Caco-2 (cell line): ENCODE data around the gene FRMD6. TPM values are rescaled to one million over a fixed set of nuclear protein-coding genes. Genes with fewer than 3 reads are reported as not detected.

Source experiments
- BruUV-seq: library from RNA; stranded (reverse); fragments of 400-500 nt; replicated peaks from 2 replicates; lab custom pipeline; 2021; lab: Mats Ljungman, UMichigan
- CTCF ChIA-PET: fragments of 300-600 bp; sonication (Branson Sonifier 250); formaldehyde crosslinking; loops from one replicate; lab custom pipeline; 2022; ENCODE audit warnings: antibody characterized with exemption; lab: Charles Lee
- POLR2A ChIA-PET: fragments of 300-600 bp; sonication (Branson Sonifier 250); formaldehyde crosslinking; loops from one replicate; lab custom pipeline; 2022; ENCODE audit warnings: antibody characterized with exemption; lab: Charles Lee
- DNase-seq, 2 experiments: peaks; one replicate each; pipeline versions ENCODE4 v3.0.0 to v3.0.0-alpha.2; 2020 to 2022
- H3K27me3 ChIP-seq: replicated peaks from 2 replicates; pipeline ENCODE4 v1.6.0; 2011; ENCODE audit warnings: low read length; ENCODE audit not compliant: control insufficient read depth, insufficient read depth
- H3K36me3 ChIP-seq: 2 replicates; pipeline ENCODE4 v1.5.1; 2011; ENCODE audit warnings: low read length; ENCODE audit not compliant: control insufficient read depth, insufficient read depth
- H3K4me1 ChIP-seq: fragments of 250-450 bp; sonication (Bioruptor Pico); 2 replicates; pipeline ENCODE4 v1.5.1; 2020; ENCODE audit warnings: mild to moderate bottlenecking
- H3K4me3 ChIP-seq: 2 replicates; pipeline ENCODE4 v1.5.1; 2011; ENCODE audit warnings: low read depth, mild to moderate bottlenecking, control low read depth, low read length
- H3K9me3 ChIP-seq: fragments of 250-450 bp; sonication (Bioruptor Pico); 2 replicates; pipeline ENCODE4 v1.5.1; 2020; ENCODE audit warnings: mild to moderate bottlenecking, moderate library complexity
- H3K27ac Mint-ChIP-seq: one replicate; pipeline ENCODE4 v1.8.0; 2022; ENCODE audit warnings: mixed read lengths; ENCODE audit not compliant: unreplicated experiment
- H3K27me3 Mint-ChIP-seq: one replicate; pipeline ENCODE4 v1.8.0; 2022; ENCODE audit warnings: mixed read lengths; ENCODE audit not compliant: insufficient read depth, unreplicated experiment
- H3K36me3 Mint-ChIP-seq: one replicate; pipeline ENCODE4 v1.8.0; 2022; ENCODE audit warnings: mild to moderate bottlenecking, mixed read lengths; ENCODE audit not compliant: insufficient read depth, unreplicated experiment
- H3K4me1 Mint-ChIP-seq: one replicate; pipeline ENCODE4 v1.8.0; 2022; ENCODE audit warnings: low read depth, mixed read lengths; ENCODE audit not compliant: unreplicated experiment
- H3K4me3 Mint-ChIP-seq: one replicate; pipeline ENCODE4 v1.8.0; 2022; ENCODE audit warnings: mild to moderate bottlenecking, moderate library complexity, mixed read lengths; ENCODE audit not compliant: unreplicated experiment
- H3K9me3 Mint-ChIP-seq: one replicate; pipeline ENCODE4 v1.8.0; 2022; ENCODE audit warnings: mixed read lengths; ENCODE audit not compliant: unreplicated experiment
- intact Hi-C: fragments of 100-400 bp; cut with micrococcal nuclease; formaldehyde crosslinking; loops from one replicate; pipeline ENCODE4 v1.10.0; 2022; ENCODE audit not compliant: unreplicated experiment
- total RNA-seq: library from RNA; stranded (reverse); gene quantifications from 2 replicates; pipeline ENCODE4 v1.2.3, GENCODE V29; 2022
- TF ChIP-seq, protein P1 (sequence below), 2 experiments: fragments of 200-600 bp in 1 of 2; IDR thresholded peaks; 1 replicate in 1 of 2; 2 replicates in 1 of 2; pipeline versions ENCODE4 v1.5.1 to v1.8.0; 2011 to 2022; ENCODE audit warnings: antibody characterized with exemption in 1 of 2, control low read depth in 1 of 2, inconsistent platforms in 1 of 2, low read depth in 1 of 2, low read length in 1 of 2, mild to moderate bottlenecking in 1 of 2, moderate library complexity in 1 of 2; ENCODE audit not compliant: insufficient read depth in 1 of 2, severe bottlenecking in 1 of 2, unreplicated experiment in 1 of 2

The FRMD6 gene
- total RNA-seq, 1 experiment from 2014 or later, result 35.7 TPM

DNA sequence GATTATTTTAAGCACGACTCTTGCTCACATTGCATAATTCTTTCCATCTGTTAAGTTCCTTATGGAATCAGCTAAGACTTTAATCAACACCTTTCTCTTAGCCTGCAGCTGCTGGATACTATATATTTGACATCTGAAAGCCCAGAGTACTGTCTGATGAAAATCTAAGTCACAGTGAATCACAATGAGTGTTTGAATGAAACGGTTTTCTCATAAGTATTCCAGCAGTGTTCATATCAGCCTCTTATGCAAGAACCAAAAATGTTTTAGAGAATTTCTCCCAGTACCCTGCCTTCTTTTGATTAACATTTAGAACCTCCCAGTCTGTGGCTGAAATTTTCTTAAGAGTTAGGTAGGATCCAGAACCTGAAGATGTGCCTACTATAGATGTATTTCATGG, 55.6 kb downstream of the FRMD6 start:
- no peak overlapping the region for H3K4me3 Mint-ChIP-seq
- BruUV-seq, result no TSS peak
- no peaks in the 10 kb centered on the region for H3K9me3 Mint-ChIP-seq
- Histone ChIP-seq H3K27me3 (no peaks in the 10 kb centered on the region), H3K9me3 (no peaks in the 10 kb centered on the region), H3K36me3 (no peaks in the 10 kb centered on the region; the same call in none of the 2 replicates), H3K4me3 (no peak overlapping the region), H3K4me1 (no peaks in the 10 kb centered on the region)
- intact Hi-C loops, result no loop called here
- no peak overlapping the region for H3K27ac Mint-ChIP-seq
- no peaks in the 10 kb centered on the region for H3K4me1 Mint-ChIP-seq
- POLR2A ChIA-PET, result interaction anchor here (0.6 kb wide), 1 partner anchor 53 kb away, joined by 5 read pairs; no protein-coding TSS in a partner anchor
- peaks cover 42% of the 10 kb centered on the region for H3K36me3 Mint-ChIP-seq
- H3K27me3 Mint-ChIP-seq, result no peaks in the 10 kb centered on the region
- CTCF ChIA-PET, result interaction anchor here (1.2 kb wide), 1 partner anchor 69 kb away, joined by 3 read pairs; no protein-coding TSS in a partner anchor
- TF ChIP-seq, protein P1, sequence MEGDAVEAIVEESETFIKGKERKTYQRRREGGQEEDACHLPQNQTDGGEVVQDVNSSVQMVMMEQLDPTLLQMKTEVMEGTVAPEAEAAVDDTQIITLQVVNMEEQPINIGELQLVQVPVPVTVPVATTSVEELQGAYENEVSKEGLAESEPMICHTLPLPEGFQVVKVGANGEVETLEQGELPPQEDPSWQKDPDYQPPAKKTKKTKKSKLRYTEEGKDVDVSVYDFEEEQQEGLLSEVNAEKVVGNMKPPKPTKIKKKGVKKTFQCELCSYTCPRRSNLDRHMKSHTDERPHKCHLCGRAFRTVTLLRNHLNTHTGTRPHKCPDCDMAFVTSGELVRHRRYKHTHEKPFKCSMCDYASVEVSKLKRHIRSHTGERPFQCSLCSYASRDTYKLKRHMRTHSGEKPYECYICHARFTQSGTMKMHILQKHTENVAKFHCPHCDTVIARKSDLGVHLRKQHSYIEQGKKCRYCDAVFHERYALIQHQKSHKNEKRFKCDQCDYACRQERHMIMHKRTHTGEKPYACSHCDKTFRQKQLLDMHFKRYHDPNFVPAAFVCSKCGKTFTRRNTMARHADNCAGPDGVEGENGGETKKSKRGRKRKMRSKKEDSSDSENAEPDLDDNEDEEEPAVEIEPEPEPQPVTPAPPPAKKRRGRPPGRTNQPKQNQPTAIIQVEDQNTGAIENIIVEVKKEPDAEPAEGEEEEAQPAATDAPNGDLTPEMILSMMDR (IDR thresholded peaks at IDR 0.05; ENCODE audit: insufficient read depth in 1 of 2, low read depth in 1 of 2, low read length in 1 of 2, severe bottlenecking in 1 of 2, unreplicated experiment in 1 of 2), result no peak
- DNase-seq, result no peak

DNA sequence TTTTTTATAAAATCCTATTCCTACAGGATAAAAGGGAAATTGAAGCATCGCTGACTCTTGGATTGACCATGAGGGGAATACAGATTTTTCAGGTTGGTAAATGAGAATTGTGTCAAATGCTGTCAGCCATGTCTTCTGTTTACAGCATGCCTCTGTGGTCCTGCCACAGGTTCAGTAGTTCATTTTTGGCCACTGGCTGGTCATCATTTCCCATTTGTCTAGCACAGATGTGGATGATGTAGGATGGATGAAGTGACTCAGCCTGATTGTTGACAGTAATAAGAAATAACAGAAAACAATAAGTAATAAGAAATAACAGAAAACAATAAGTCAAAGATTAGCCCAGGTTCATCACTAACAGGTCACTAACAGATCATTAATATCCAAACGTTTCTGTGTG, 59.8 kb downstream of the FRMD6 start:
- Mint-ChIP-seq H3K4me1 (peaks cover 17% of the 10 kb centered on the region), H3K4me3 (no peak overlapping the region), H3K27ac (no peak overlapping the region), H3K36me3 (peaks cover 56% of the 10 kb centered on the region), H3K27me3 (no peaks in the 10 kb centered on the region), H3K9me3 (no peaks in the 10 kb centered on the region)
- intact Hi-C loops, result no loop called here
- Histone ChIP-seq H3K9me3 (no peaks in the 10 kb centered on the region), H3K36me3 (peaks cover 1% of the 10 kb centered on the region; the same call in 1 of the 2 replicates), H3K27me3 (no peaks in the 10 kb centered on the region), H3K4me3 (no peak overlapping the region), H3K4me1 (peaks cover 19% of the 10 kb centered on the region)
- TF ChIP-seq, protein P1 (IDR thresholded peaks at IDR 0.05; ENCODE audit: insufficient read depth in 1 of 2, low read depth in 1 of 2, low read length in 1 of 2, severe bottlenecking in 1 of 2, unreplicated experiment in 1 of 2), result no peak
- ChIA-PET POLR2A (no interaction called here), CTCF (no interaction called here)
- no peak for DNase-seq
- no TSS peak for BruUV-seq

DNA sequence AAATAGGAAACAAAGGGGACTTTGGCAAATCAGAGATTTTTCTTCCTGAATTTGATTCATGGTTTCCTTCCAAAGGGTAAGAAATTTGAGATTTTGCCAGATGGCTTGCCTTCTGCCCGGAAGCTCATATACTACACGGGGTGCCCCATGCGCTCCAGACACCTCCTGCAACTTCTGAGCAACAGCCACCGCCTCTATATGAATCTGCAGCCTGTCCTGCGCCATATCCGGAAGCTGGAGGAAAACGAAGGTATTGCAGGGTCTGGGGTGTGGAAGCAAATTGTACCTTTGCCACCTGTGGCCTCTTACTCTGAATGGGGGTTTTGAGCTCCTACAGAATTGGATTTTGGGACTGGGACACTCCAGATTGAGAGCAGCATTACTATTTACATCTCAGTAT, 63.5 kb downstream of the FRMD6 start:
- Mint-ChIP-seq H3K27ac (no peak overlapping the region), H3K4me3 (no peak overlapping the region), H3K4me1 (peaks cover 23% of the 10 kb centered on the region), H3K9me3 (no peaks in the 10 kb centered on the region), H3K36me3 (peaks cover 79% of the 10 kb centered on the region), H3K27me3 (no peaks in the 10 kb centered on the region)
- TF ChIP-seq, protein P1 (IDR thresholded peaks at IDR 0.05; ENCODE audit: insufficient read depth in 1 of 2, low read depth in 1 of 2, low read length in 1 of 2, severe bottlenecking in 1 of 2, unreplicated experiment in 1 of 2), result no peak
- H3K4me1 ChIP-seq, result peaks cover 20% of the 10 kb centered on the region
- intact Hi-C loops, result loop anchor here (1.0 kb wide), 1 partner anchor 432 kb away; no protein-coding TSS in a partner anchor
- peak in 1 of 2 experiments; percentile 6 for DNase-seq
- CTCF ChIA-PET, result interaction anchor here (0.9 to 1.3 kb wide), 2 partner anchors 63 to 432 kb away, joined by 5 to 8 read pairs; partner anchors contain the start of gene FRMD6
- no peaks in the 10 kb centered on the region for H3K27me3 ChIP-seq
- no TSS peak for BruUV-seq
- no peak overlapping the region for H3K4me3 ChIP-seq
- H3K36me3 ChIP-seq, result peaks cover 1% of the 10 kb centered on the region; the same call in 1 of the 2 replicates
- POLR2A ChIA-PET, result interaction anchor here (1.6 kb wide), 1 partner anchor 63 kb away, joined by 6 read pairs; the partner anchor contains the start of gene FRMD6
- H3K9me3 ChIP-seq, result no peaks in the 10 kb centered on the region
